ENCODE data around the gene TRIM32.
"Not testable (repeated sequence)": the region's sequence is repeated elsewhere in the genome, so short reads cannot be mapped to it uniquely, and the experiment has no call there.

Gene TRIM32

DNA sequence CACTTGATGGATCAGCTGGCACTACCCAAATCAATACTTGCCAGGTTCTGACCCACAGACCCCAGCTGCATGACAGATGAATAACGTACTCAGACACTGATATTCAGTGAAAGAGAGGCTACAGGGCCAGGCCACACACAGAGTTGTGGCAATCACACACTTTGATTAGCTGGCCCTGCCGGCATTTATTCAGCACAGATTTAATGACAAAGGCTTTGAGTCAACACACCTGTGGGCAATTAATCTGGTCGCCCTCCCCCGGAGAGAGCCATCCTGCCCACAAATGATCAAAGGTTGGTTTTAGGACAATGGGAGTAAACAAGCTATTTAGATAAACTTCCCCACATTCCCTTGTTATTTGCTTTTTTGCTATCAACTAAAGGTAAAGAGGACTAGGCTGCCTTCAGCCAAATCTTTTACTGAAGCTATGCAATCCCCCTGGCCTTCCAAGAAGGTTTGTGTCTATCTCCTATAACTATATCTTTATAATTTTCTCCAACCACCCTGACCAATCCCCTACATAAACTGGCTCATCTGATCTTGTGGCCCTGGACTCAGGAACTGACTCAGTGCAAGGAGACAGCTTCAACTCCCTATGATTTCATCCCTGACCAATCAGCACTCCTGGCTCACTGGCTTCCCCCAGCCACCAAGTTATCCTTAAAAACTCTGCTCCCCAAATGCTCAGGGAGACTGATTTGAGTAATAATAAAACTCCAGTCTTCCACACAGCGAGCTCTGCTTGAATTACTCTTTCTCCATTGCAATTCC lies 12.7 kb upstream of the TRIM32 start:
- no peak for DNase-seq

DNA sequence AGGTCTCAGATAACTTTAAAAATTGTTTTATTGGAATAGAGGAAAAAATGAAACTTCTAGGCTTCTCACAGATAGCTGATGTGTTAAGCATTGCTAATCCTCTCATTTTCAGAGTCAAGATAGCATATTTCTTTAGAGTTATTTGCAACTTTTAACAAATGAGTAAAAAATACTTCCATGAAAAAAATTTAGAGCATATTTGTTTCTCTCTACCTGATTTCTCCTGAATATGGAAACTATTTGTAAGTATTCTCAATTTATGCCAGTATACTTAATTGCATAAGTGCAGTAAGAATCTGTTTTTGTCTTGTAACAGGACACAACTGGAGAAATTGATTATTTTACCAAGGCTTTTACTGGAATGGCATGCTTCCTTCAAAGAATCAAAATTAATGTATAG lies 3.6 kb upstream of the TRIM32 start:
- no peak for DNase-seq

DNA sequence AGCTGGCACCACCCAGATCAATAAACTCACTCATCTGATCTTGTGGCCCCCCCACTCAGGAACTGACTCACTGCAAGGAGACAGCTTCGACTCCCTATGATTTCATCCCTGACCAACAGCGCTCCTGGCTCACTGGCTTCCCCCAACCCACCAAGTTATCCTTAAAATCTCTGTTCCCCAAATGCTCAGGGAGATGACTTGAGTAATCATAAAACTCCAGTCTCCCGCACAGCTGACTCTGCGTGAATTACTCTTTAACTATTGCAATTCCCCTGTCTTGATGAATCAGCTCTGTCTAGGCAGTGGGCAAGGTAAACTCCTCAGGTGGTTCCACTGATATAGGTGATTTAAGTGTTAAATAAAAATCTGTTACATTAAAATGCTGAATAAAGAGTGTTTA lies 1.9 kb upstream of the TRIM32 start:
- DNase-seq: no peak

DNA sequence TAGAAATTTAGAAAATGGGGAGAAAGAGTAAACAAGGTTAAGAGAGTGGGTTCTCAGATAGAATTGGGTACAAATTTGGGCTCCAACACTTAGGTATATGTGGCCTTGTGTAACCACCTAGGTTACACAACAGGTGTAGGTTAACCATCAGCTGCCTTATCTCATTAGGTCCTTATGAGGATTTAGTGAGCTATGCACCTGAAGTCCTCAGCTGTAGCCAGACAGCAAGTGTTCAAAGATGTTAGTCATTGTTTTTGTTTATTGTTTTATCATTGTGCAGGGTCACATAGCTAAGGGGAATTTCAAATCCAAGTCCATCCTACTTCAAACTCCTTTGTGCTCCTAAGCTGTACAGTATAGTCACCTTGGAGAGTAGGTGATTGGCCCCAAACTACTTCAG lies 970 bp upstream of the TRIM32 start:
- DNase-seq: no peak

DNA sequence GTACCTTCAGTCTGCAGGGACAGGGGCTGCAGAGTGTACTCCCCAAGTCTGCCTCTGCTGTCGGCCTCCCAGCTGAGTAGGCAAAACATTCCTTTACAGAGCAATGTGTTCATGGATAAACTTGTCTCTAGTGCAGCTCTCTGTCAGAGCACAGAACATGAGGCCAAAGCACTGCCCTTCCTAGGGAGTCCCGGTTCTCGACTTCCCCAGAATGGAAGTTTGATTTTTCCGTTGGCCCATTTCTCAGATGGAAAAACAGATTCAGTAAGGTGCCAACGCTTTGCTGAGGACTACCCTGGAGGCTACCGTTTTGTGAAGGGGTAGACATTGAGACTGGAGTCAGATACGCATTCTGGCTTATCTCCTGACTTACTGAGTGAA lies 422 bp upstream of the TRIM32 start:
- DNase-seq: no peak

DNA sequence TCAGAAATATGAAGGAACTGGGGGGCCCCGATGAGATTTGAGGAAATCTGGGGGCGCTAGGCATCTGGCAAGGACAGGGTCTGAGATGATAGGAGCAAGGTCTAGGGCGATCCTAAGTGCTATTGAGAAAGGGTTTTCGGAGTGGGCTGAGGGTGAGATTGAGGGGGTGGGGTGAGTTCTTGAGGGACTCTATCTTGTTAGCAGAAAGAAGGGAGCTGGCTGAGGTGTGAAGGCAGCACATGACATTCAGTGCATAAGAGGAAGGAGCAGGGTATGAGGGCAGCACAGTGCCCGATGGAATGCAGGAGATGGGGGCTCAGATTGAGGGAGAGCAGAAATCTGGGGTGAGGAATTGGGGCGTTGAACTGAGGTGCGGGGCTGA lies 640 bp downstream of the TRIM32 start:
- DNase-seq: no peak

DNA sequence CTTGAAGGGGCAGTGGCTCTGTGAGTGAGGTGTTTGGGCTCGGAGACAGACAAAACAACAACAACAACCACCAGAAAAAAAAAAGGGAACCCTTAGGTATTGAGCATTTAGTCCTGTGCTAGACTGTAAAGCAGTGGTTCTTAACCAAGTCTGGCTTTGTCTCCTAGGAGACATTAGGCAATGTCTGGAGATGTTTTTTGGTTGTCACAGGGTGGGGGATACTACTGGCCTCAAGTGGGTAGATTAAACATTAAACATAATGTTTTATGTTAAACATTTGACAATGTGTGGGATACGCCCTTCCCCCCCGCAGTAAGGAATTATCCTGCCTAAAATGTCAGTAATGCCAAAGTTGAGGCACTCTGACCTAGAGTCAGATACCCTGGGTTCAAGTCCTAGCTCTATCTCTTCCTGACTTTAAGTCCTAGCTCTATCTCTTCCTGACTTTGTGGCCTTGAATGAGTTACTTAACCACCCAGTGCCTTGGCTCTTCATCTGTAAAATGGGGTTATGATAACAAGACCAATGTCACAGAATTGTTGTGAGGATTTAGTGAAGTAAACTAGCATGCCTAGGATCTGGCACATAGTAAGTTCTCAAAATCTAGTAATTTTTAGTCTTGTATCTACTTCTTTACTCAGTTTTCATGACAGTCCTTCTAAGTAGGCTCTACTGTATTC lies 1.8 kb downstream of the TRIM32 start:
- no peak for DNase-seq

DNA sequence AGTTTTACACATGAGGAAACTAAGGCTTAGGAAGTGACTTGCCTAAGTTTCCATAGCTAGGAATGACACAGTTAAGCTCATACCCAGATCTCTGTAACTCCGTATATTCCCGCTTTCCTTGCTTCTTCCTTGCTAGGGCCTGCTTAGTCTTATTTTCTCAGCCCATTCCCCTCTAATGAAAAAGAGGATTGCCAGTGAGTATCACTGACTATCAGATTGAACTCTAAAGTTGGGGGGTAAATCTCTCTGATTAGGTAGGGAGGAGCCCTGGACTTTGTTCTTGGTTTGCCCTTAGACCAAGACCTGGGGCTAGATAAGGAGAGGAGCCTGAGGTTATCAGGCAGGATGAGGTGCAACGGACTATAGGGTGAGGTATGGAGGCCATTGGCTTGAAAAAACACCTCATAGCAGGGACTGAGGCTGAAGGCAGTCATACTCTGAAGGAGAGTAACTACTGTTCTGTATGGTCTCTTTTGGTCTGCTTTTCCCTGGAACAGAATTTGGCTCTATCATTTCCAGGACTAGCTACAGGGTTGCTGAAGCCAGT lies 2.5 kb downstream of the TRIM32 start:
- DNase-seq: no peak

DNA sequence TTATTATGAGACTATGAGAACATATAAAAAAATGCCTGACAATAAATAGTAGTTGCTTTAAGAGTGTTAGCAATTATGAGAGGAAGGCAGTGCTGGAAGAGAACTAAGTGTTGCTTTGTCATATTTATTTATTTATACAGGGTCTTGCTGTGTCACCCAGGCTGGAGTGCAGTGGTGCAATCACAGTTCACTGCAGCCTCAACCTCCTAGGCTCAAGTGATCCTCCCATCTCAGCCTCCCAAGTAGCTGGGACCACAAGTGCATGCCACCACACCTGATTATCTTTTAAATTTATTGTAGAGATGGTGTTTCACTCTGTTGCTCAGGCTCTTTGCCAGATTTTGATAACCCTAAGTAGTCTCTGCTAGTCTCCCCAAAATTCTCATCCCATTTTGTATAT lies 3.7 kb downstream of the TRIM32 start:
- DNase-seq: not testable (repeated sequence)

DNA sequence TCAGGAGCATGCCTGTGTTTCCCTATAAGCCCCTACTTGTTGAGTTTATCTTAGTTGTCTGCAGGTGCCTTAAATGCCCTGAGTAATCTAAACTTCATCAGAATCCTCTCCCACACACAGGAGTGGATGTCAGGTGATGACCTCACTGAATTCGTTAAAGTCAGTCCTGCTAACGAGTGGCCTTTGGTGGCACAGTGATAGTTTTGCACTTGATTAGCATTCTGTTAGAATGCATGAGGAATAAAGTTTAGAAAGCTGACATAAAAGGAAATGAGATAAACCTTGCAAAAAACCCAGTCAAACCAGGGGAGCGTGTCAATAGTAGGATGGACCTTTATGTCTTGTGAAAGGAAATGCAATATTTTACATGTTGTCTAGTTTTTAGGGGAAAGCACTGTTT lies 4.5 kb downstream of the TRIM32 start:
- DNase-seq: no peak

DNA sequence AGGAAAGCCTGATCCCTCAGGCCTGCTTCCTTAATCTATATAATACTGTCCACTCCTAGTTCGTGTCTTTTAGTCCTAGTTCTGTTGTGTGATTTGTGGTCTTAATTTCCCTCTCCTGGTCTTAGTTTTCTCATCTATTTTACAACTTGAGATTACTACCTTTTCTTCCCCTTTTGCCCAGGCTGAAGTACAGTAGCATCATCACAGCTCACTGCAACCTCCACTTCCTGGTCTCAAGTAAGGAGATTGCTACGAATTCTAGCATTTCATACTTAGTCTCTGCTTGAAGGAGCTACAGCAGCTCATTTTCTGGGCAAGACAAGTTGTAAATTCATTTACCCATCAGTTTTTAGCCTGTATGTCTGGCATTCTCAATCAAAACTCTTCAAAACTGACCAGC lies 5.5 kb downstream of the TRIM32 start:
- no peak for DNase-seq

DNA sequence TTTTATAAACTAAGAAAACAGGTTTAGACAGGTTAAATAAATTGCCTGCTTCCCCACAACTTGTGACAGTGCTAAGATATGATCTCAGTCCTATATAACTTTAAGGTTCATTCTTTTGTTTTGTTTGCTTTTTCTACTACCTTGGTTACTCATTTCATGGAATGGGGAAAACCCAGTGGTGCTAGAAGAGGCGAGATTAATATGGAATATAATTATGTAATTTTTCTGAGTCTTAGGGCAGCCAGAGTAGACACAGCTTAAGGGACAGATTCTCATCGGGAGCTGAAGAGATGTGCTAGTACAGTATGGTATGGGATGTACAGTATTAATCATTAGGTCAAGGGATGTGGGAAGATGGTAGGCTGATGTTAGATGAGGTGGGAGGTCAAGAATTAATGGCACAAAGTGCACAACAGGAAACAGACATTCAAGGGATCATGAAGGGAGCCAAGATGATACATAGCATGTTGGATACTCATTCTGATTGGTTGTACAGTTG lies 6.2 kb downstream of the TRIM32 start:
- DNase-seq: no peak

DNA sequence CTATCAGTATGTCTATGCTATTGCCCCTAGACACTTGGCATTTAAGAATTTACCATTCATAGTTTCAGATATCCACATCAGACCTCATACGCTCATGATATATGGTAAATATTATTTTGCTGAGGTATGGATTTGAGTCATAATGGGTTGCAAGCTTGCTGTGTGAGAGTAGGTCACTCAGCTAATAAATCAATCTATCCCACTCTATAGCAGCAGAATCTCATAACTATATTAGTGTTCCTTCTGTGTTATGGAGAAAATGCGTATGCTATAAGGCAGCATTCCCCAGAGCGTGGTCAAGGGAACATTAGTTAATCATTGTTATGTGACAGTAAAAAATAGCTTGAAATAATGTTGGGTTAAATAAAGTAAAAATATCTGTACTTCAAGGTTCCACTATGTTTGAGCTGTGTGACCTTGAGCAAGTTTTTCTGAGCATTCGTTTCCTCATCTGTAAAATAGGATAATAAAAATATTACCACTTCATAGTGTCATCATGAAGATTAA lies 7.7 kb downstream of the TRIM32 start:
- no peak for DNase-seq

DNA sequence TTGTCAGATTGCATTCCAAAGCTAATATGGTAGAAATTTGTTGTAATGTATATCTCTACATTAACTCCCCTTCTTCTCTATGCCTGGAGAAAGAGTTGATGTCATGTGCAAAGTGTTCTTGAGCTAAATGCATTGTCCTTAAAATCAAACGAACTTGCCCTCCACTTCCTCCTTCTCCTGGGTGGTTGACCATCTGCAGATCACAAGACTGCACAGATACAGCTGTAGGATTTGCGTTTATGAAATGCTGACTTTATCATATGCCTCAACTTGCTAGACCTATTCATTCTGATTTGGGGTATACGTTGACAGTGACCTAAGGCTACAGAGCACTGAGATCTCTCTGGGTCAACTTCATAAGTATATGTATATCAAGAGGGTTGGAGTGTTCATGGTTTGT lies 8.3 kb downstream of the TRIM32 start:
- no peak for DNase-seq

DNA sequence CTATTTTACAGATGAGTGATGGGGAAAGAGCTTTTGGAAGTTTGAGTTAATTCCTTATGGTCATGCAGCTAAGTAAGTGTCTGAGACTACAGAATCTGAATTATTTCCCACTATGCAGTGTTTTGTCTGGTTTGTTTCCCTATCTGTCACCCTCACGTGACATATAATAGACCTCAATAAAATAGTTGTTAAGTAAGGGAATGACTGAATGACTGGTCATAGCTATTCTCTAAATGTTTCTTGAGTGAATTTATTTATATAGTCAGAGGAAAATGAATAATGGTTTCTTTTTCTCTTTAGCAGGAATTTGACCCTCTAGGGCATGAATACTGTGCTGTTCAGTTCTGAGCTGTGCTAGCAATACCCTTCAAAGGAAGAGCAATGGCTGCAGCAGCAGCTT lies 10.3 kb downstream of the TRIM32 start:
- no peak for DNase-seq

DNA sequence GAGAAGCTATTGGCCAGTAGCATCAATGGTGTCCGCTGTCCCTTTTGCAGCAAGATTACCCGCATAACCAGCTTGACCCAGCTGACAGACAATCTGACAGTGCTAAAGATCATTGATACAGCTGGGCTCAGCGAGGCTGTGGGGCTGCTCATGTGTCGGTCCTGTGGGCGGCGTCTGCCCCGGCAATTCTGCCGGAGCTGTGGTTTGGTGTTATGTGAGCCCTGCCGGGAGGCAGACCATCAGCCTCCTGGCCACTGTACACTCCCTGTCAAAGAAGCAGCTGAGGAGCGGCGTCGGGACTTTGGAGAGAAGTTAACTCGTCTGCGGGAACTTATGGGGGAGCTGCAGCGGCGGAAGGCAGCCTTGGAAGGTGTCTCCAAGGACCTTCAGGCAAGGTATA lies 10.8 kb downstream of the TRIM32 start:
- DNase-seq: no peak

DNA sequence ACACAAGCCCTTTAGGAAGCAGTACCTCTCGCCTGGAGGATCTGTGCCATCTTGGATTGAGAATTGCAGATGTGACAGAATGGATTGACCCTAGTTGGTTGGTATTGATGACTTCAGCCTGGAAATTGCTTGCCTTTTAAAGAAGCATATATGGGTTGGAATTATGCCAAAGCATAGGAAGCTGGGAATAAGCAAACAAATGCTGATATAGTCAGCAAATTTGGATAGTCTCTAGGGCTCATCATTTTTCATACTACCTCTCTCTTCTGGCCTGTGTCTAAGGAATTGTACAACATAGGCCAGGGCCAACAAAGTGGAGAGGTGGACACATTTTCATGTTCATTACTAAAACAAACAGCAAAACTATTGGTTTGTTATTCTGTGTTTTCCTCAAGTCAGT lies 13.2 kb downstream of the TRIM32 start:
- no peak for DNase-seq

DNA sequence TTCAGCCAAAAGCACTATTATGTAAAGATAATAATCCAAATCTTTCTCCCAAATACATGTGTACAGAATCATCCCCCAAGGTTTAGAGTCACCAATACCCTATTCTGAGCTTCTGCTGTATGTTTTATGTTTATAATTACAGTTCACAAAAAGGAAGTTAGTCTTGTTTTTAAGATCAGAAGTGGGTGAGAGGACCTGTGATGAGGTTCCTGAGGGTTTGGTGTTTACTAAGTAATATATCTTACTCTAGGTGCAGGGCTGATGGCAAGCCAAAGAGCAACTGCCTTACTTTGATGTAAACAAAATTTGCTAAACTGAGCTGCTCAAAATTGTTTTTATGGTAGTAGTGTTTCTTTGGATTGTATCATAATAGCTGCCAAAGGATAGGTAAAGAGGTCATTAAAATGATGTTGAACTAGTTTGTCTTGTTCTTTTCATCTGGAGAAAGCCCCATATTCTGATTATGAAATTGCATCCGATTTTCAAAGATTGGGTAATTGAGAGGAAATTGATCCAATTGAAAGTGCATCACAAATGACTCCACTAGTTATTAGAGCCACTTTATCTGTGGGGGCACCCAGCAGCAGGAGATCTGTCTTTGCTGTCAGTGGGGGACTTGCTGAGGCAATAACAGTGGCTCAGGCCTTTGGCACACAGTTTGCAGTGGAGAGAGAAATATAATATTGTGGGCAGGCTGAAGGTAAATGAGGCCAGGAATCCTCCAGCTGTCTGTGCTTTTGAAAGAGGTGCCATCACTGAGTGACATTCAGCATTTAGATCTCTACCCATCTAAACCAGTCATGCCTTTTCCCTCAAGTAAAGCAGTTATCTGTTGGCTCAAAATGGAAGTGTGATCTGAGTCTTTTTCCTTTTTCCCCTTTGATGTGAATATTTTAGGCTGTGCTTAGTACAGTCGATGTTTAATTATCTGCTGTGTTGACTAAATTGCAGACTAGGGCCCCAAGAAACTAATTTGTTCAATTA lies 14.1 kb downstream of the TRIM32 start:
- DNase-seq: no peak

DNA sequence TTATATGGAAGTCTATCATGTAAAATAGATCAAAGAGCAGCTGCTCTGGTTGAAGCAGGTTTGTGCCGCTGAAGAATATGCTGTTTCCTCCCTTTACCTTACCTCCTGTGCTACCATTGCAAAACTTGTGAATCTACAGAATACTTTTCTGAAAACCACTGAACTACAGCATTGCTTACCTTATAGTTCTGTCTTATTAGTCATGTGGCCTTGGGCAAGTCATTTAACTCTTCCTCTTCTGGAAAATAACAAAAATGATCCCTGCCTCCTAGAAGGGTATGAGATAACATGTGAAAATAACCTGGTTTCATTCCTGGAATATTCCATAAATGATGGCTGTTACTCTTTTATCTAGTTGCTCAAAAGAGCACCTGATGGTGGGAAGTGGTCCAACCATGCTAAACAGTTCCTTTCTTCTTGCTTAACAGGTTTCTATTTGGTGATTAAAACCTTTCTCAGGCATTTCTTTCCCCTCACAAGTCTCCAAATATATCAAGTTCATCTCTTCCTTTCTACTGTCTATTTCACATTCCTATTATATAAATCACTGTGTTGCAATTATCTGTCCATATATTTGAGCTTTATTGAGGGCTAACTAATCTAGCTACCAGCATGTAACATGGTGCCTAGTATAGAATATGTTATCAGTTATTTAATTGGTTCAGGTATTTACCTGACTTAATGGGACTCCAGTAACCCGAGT lies 15.0 kb downstream of the TRIM32 start:
- DNase-seq: no peak

DNA sequence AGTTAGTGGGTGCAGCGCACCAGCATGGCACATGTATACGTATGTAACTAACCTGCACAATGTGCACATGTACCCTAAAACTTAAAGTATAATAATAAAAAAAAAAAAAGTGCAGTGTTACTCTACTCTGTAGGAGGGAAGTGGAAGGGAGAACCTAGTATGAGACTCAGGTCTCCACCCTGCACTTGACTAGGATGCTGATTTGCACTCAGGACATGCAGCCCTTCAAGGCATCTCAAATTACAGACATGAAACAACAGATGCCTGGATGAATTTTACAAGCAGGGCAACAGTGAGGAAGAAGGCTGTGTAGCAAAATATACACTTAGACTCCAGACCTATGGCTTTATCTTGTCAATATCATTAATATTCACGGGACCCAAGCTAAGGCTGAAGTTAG lies 16.5 kb downstream of the TRIM32 start:
- no peak for DNase-seq

DNA sequence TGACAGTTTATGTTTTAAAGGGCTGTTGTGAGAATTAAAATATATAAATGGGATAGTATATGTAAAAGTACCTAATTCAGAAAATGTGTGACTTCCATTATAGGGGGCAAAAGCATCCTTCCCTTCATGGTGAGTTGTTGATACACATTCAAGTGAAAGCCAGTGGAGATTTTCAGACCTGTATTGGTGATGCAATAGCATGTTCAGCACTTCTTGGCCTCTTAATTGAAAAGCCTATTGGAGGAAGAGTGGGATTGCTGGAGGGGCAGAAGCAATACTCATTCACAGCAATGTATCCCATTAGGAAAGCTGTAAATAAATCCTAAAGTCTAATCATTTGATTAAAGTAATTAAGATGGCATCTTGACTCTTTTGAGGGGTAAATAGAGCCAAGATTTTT lies 17.4 kb downstream of the TRIM32 start:
- no peak for DNase-seq

DNA sequence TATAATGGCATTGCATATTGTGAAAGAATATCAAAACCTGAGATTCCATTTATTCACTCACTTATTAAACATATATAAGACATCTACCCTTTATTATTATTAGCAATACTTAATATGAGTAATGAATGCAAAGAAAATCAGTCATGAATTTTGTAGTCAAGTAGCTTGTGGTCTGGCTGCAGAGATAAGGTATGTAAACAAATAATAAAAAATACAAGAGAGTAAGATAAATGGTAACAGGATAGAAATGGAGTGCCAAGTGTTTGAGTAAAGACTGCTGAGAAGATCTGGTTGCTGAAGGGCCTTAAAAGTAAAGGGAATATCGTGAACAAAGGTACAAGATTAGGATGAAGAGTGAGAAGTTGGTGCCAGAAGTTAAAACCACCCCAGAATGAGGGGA lies 18.4 kb downstream of the TRIM32 start:
- DNase-seq: no peak
